ENCODE results near the gene CLEC16A. TPM values are rescaled to one million over a fixed set of nuclear protein-coding genes. Genes with fewer than 3 reads are reported as not detected.
A peak's percentile ranks its signal among the peaks of the same experiment; 100 is the strongest.
"Not testable (repeated sequence)": the region's sequence is repeated elsewhere in the genome, so short reads cannot be mapped to it uniquely, and the experiment has no call there.

Gene CLEC16A
- total and polyA plus RNA-seq, 7 experiments from 2014 or later: 14.7 to 38.2 (median 31.8) TPM

DNA sequence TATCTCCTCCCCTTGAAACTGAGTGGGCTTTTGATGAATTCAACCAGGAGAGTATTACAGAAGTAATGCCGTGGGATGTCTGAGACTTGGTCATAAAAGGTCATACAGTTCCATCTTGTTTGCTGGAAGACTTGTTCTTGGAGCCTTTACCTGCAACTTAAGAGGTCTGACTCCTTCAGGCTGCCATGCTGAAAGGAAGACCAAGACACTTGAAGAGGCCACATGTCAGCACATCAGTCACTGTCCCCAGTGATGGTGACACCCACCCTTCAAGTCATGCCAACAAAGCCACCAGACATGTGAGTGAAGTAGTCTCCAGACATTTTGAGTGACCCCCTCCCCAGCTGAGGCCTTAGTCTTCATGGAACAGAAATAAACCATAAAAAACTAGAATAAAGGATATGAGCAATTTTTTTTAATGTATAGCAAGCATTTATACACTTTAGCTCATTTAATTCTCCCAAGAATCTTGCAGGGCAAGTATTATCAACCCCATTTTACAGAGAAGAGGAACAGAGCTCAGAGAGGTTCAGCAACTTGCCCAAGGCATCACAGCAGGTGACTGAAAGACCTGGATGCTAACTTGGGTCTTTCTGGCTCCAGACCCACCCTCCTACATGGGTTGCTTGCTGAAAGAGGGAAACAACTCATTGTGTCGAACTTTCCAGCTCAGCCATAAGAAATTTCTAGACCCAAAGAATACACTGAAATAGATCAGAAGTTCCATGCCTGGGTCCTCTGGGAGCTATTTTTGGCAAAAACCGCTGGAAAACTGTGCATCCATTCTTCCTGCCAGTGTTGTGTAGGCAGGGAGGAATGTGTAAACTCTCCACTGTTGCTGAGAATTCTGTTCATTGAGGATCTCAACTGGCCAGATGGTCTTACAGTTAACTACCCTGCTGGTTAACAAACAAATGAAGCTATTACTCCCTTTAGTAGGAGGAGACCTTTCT, 273.6 kb downstream of the CLEC16A start:
- DNase-seq (no peak), ATAC-seq (no peak)
- Mint-ChIP-seq H3K4me3 (no peak overlapping the region), H3K9me3 (peaks cover 0 to 25% (median 7%) of the 10 kb centered on the region in 11 donors), H3K4me1 (peaks cover 9 to 30% (median 18%) of the 10 kb centered on the region in 7 donors), H3K36me3 (peaks cover 0 to 29% (median 4%) of the 10 kb centered on the region in 5 donors), H3K27me3 (no peaks in the 10 kb centered on the region), H3K27ac (peak overlapping the region in 2 of 9 donors; percentile 46 to 65)
- POLR2A ChIA-PET: no interaction called here
- peaks cover 0 to 9% (median 0%) of the 10 kb centered on the region in 3 experiments for H3K9me3 ChIP-seq (ENCODE audit: control insufficient read depth in 2 of 3, low read length in 3 of 3)
- no peaks in the 10 kb centered on the region for H3K4me1 ChIP-seq (ENCODE audit: control insufficient read depth in 2 of 2, insufficient read depth in 2 of 2, low read length in 2 of 2)
- CTCF ChIA-PET: interaction anchor here (0.7 to 1.4 kb wide), 4 partner anchors 7 to 86 kb away, joined by 3 read pairs; no protein-coding TSS in a partner anchor
- intact Hi-C loops (cut with micrococcal nuclease): no loop called here
- no peak overlapping the region for H3K4me3 ChIP-seq (ENCODE audit: low read length)
- H3K27me3 ChIP-seq (ENCODE audit: control insufficient read depth in 2 of 2, insufficient read depth in 2 of 2, low read length in 2 of 2): no peaks in the 10 kb centered on the region
- H3K27ac ChIP-seq (ENCODE audit: low read depth, low read length): no peak overlapping the region
- H3K36me3 ChIP-seq (ENCODE audit: control insufficient read depth in 2 of 3, insufficient read depth in 3 of 3, low read length in 3 of 3): no peaks in the 10 kb centered on the region

DNA sequence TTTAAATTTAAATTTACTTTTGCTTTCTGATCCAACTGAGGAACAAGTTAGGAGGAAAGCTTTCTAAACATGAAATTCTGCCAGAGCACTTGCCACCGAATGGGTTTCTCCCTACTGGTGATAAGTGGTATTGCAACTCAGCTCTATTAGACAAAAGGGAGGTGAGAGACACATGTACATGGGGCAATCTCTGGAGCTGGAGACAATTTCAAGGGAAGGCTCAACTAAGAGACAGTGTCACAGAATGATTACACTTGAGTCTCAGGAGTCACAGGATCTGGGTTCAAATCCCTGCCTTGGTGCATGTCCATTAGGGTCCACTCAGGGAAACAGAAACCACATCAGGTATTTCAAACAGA, 274.2 kb downstream of the CLEC16A start:
- H3K27me3 Mint-ChIP-seq: no peaks in the 10 kb centered on the region
- POLR2A ChIA-PET: no interaction called here
- peak overlapping the region in 2 of 9 donors; percentile 50 to 65 for H3K27ac Mint-ChIP-seq
- CTCF ChIA-PET: interaction anchor here (0.7 to 1.1 kb wide), 2 partner anchors 80 to 85 kb away, joined by 3 read pairs; no protein-coding TSS in a partner anchor
- H3K4me3 Mint-ChIP-seq: peak overlapping the region in 1 of 10 donors; percentile 3
- Histone ChIP-seq H3K4me1 (ENCODE audit: control insufficient read depth in 2 of 2, insufficient read depth in 2 of 2, low read length in 2 of 2) (peaks cover 6% of the 10 kb centered on the region in 2 donors), H3K9me3 (ENCODE audit: control insufficient read depth in 2 of 3, low read length in 3 of 3) (peaks cover 0 to 9% (median 0%) of the 10 kb centered on the region in 3 experiments), H3K27ac (ENCODE audit: low read depth, low read length) (no peak overlapping the region), H3K36me3 (ENCODE audit: control insufficient read depth in 2 of 3, insufficient read depth in 3 of 3, low read length in 3 of 3) (no peaks in the 10 kb centered on the region), H3K4me3 (ENCODE audit: low read length) (no peak overlapping the region), H3K27me3 (ENCODE audit: control insufficient read depth in 2 of 2, insufficient read depth in 2 of 2, low read length in 2 of 2) (no peaks in the 10 kb centered on the region)
- DNase-seq (no peak), ATAC-seq (no peak)
- peaks cover 13 to 37% (median 22%) of the 10 kb centered on the region in 7 donors for H3K4me1 Mint-ChIP-seq
- intact Hi-C loops (cut with micrococcal nuclease): no loop called here
- peaks cover 0 to 25% (median 7%) of the 10 kb centered on the region in 11 donors for H3K9me3 Mint-ChIP-seq
- H3K36me3 Mint-ChIP-seq: peaks cover 0 to 30% (median 4%) of the 10 kb centered on the region in 5 donors

DNA sequence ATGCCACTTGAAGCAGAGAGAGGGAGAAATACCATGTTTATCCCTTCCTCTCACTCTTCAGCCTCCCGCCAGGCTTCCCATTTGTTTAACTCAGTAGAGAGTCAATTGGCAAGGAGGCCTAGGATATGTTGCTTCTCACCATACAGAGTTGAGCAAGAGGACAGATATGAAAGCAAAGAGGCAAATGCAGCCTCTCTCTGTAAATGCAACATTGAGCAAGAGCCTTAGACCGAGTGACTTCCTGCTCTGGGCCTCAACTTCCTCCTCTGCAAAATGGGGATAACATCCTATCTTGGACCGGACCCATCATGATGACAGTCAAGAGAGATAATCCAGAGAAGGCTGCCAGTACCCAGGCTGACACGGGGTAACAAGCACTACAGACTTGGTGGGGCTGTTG, 274.8 kb downstream of the CLEC16A start:
- no peaks in the 10 kb centered on the region for H3K36me3 ChIP-seq (ENCODE audit: control insufficient read depth in 2 of 3, insufficient read depth in 3 of 3, low read length in 3 of 3)
- no peak overlapping the region for H3K4me3 ChIP-seq (ENCODE audit: low read length)
- H3K27me3 ChIP-seq (ENCODE audit: control insufficient read depth in 2 of 2, insufficient read depth in 2 of 2, low read length in 2 of 2): no peaks in the 10 kb centered on the region
- peak overlapping the region in 1 of 9 donors; percentile 50 for H3K27ac Mint-ChIP-seq
- ATAC-seq (no peak), DNase-seq (no peak)
- intact Hi-C loops (cut with micrococcal nuclease): no loop called here
- CTCF ChIA-PET: interaction anchor here (1.1 kb wide), 1 partner anchor 80 kb away, joined by 3 read pairs; no protein-coding TSS in a partner anchor
- POLR2A ChIA-PET: interaction anchor here (1.5 kb wide), 1 partner anchor 37 kb away, joined by 4 read pairs; the partner anchor contains the start of gene SOCS1
- peaks cover 17 to 40% (median 27%) of the 10 kb centered on the region in 7 donors for H3K4me1 Mint-ChIP-seq
- peaks cover 11% of the 10 kb centered on the region in 2 donors for H3K4me1 ChIP-seq (ENCODE audit: control insufficient read depth in 2 of 2, insufficient read depth in 2 of 2, low read length in 2 of 2)
- H3K4me3 Mint-ChIP-seq: peak overlapping the region in 1 of 10 donors; percentile 9
- no peaks in the 10 kb centered on the region for H3K27me3 Mint-ChIP-seq
- peaks cover 0 to 32% (median 4%) of the 10 kb centered on the region in 5 donors for H3K36me3 Mint-ChIP-seq
- peaks cover 0 to 25% (median 7%) of the 10 kb centered on the region in 11 donors for H3K9me3 Mint-ChIP-seq
- H3K27ac ChIP-seq (ENCODE audit: low read depth, low read length): no peak overlapping the region
- peaks cover 0 to 9% (median 0%) of the 10 kb centered on the region in 3 experiments for H3K9me3 ChIP-seq (ENCODE audit: control insufficient read depth in 2 of 3, low read length in 3 of 3)

DNA sequence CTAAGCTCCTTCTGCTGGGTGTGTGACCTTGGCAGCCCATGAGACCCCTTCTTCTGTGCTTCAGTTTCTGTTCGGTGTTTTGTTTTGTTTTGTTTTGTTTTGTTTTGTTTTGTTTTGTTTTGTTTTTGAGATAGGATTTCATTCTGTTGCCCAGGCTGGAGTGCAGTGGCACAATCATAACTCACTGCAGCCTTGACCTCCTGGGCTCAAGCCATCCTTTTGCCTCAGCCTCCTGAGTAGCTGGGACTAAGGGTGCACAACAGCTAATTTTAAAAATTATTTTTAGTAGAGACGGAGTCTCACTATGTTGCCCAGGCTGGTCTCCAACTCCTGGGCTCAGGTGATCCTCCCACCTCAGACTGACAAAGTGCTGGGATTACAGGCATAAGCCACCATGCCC, 276.1 kb downstream of the CLEC16A start:
- DNase-seq; intact Hi-C loops (cut with micrococcal nuclease); H3K9me3 ChIP-seq (ENCODE audit: control insufficient read depth in 2 of 3, low read length in 3 of 3); H3K36me3 ChIP-seq (ENCODE audit: control insufficient read depth in 2 of 3, insufficient read depth in 3 of 3, low read length in 3 of 3); H3K4me3 Mint-ChIP-seq; H3K27me3 Mint-ChIP-seq; ATAC-seq; H3K27me3 ChIP-seq (ENCODE audit: control insufficient read depth in 2 of 2, insufficient read depth in 2 of 2, low read length in 2 of 2); H3K4me3 ChIP-seq (ENCODE audit: low read length); H3K27ac ChIP-seq (ENCODE audit: low read depth, low read length): not testable (repeated sequence)
- Mint-ChIP-seq H3K27ac (peak overlapping the region in 4 of 9 donors; percentile 19 to 57 (median 42)), H3K9me3 (peaks cover 0 to 25% (median 7%) of the 10 kb centered on the region in 11 donors), H3K36me3 (peaks cover 0 to 31% (median 4%) of the 10 kb centered on the region in 5 donors), H3K4me1 (peaks cover 30 to 53% (median 39%) of the 10 kb centered on the region in 7 donors)
- ChIA-PET CTCF (interaction anchor here (0.5 kb wide), 1 partner anchor 15 kb away, joined by 6 read pairs; no protein-coding TSS in a partner anchor), POLR2A (interaction anchor here (0.6 kb wide), 1 partner anchor 18 kb away, joined by 3 read pairs; no protein-coding TSS in a partner anchor)
- peaks cover 24 to 25% of the 10 kb centered on the region in 2 donors for H3K4me1 ChIP-seq (ENCODE audit: control insufficient read depth in 2 of 2, insufficient read depth in 2 of 2, low read length in 2 of 2)

DNA sequence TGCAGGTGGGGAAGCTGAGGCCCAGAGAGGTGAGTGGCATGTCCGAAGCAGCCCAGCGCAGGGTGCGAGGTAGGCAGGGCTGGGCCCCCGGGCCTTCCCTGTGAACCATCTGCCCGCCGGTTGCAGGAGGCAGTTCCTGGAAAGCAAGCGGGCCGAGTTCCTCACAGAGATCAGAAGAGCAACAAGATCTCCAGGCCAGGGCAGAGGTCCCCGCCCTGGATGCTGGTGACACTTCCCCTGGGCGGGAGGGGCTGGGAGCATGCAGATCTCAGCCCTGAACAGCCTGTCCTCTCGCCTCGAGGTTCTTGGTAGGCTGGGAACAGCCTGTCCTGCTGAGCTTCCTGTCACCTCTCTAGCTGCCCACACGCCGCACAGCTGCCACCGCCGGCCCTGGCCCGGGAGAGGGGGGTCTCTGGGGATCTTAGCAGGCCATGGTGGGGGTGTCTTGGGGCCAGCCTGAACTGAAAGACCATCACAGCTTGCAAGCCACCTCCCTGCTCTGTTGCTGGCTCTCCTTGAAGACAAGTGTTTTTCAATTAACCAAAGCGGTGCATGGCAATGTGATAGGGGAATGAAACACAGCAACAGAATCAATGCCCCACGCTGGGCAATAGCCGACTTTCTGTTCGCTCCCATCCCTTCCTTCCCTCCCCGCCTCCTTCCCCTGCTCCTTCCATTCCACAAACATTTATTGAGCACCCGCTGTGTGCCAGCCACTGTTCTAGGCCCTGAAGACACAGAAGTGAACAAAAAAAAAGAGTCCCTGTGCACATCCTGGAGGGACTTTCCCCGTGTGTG, 279.9 kb downstream of the CLEC16A start:
- Histone ChIP-seq H3K36me3 (ENCODE audit: control insufficient read depth in 2 of 3, insufficient read depth in 3 of 3, low read length in 3 of 3) (no peaks in the 10 kb centered on the region), H3K9me3 (ENCODE audit: control insufficient read depth in 2 of 3, low read length in 3 of 3) (no peaks in the 10 kb centered on the region), H3K27me3 (ENCODE audit: control insufficient read depth in 2 of 2, insufficient read depth in 2 of 2, low read length in 2 of 2) (no peaks in the 10 kb centered on the region), H3K4me1 (ENCODE audit: control insufficient read depth in 2 of 2, insufficient read depth in 2 of 2, low read length in 2 of 2) (peaks cover 30 to 36% of the 10 kb centered on the region in 2 donors), H3K4me3 (ENCODE audit: low read length) (peak overlapping the region; percentile 49), H3K27ac (ENCODE audit: low read depth, low read length) (peak overlapping the region; percentile 91)
- intact Hi-C loops (cut with micrococcal nuclease): loop anchor here (2.0 kb wide), 5 partner anchors 17 to 337 kb away; no protein-coding TSS in a partner anchor
- ATAC-seq (peak; percentile 68), DNase-seq (peak; percentile 36 to 67 (median 48))
- H3K4me1 Mint-ChIP-seq: peaks cover 37 to 73% (median 52%) of the 10 kb centered on the region in 7 donors
- peaks cover 0 to 7% (median 0%) of the 10 kb centered on the region in 5 donors for H3K36me3 Mint-ChIP-seq
- H3K27ac Mint-ChIP-seq: peak overlapping the region; percentile 97 to 99 (median 98)
- H3K27me3 Mint-ChIP-seq: no peaks in the 10 kb centered on the region
- peaks cover 0 to 2% (median 0%) of the 10 kb centered on the region in 11 donors for H3K9me3 Mint-ChIP-seq
- peak overlapping the region; percentile 78 to 87 (median 80) for H3K4me3 Mint-ChIP-seq
- POLR2A ChIA-PET: interaction anchor here (0.9 to 12.7 kb wide), 14 partner anchors 9 to 519 kb away, joined by 3 to 244 read pairs (median 4); partner anchors contain the start of genes SOCS1 and TXNDC11
- CTCF ChIA-PET: interaction anchor here (0.6 to 2.1 kb wide), 7 partner anchors 7 to 1560 kb away, joined by 3 to 26 read pairs (median 4); partner anchors contain the start of gene SOCS1
